Hepatocyte (in vitro differentiated cells): ENCODE measurements around the gene RETNLB. TPM values are rescaled to one million over a fixed set of nuclear protein-coding genes. Genes with fewer than 3 reads are reported as not detected.

Experiments used
- DNase-seq: peaks from one replicate; pipeline ENCODE4 v3.0.0-alpha.2; 2016; ENCODE audit warnings: low spot score
- H2AFZ ChIP-seq: fragments of 200-600 bp; sonication (generic); 2 replicates; pipeline ENCODE4 v1.6.0; 2016; ENCODE audit warnings: antibody characterized with exemption, mild to moderate bottlenecking
- H3K27ac ChIP-seq: fragments of 200-600 bp; sonication (generic); 2 replicates; pipeline ENCODE4 v1.5.1; 2016; ENCODE audit warnings: mild to moderate bottlenecking
- H3K27me3 ChIP-seq: fragments of 200-600 bp; sonication (generic); 2 replicates; pipeline ENCODE4 v1.6.1; 2016
- H3K36me3 ChIP-seq: fragments of 200-600 bp; sonication (generic); replicated peaks from 2 replicates; pipeline ENCODE4 v1.5.1; 2016; ENCODE audit warnings: low read depth; ENCODE audit not compliant: insufficient read depth
- H3K4me1 ChIP-seq: fragments of 200-600 bp; sonication (generic); 2 replicates; pipeline ENCODE4 v1.5.1; 2016; ENCODE audit warnings: mild to moderate bottlenecking, moderate library complexity; ENCODE audit not compliant: insufficient read depth
- H3K4me2 ChIP-seq: fragments of 200-600 bp; sonication (generic); 2 replicates; pipeline ENCODE4 v1.6.0; 2016
- H3K4me3 ChIP-seq: fragments of 200-600 bp; sonication (generic); 2 replicates; pipeline ENCODE4 v1.5.1; 2016; ENCODE audit warnings: mild to moderate bottlenecking
- H3K79me2 ChIP-seq: fragments of 200-600 bp; sonication (generic); 2 replicates; pipeline ENCODE4 v1.6.0; 2017; ENCODE audit warnings: mild to moderate bottlenecking
- H3K9me2 ChIP-seq: fragments of 200-600 bp; sonication (generic); replicated peaks from 2 replicates; pipeline ENCODE4 v1.6.0; 2017; ENCODE audit warnings: mild to moderate bottlenecking; ENCODE audit not compliant: insufficient read depth
- H3K9me3 ChIP-seq: fragments of 200-600 bp; sonication (generic); 2 replicates; pipeline ENCODE4 v1.5.1; 2016; ENCODE audit warnings: low read depth, mild to moderate bottlenecking
- H4K20me1 ChIP-seq: fragments of 200-600 bp; sonication (generic); 2 replicates; pipeline ENCODE4 v1.6.0; 2016; ENCODE audit warnings: mild to moderate bottlenecking; ENCODE audit not compliant: insufficient read depth, poor library complexity, severe bottlenecking
- CTCF ChIP-seq: fragments of 200-600 bp; sonication (generic); IDR thresholded peaks from 2 replicates; pipeline ENCODE4 v1.5.1; 2016; ENCODE audit warnings: antibody characterized with exemption, mild to moderate bottlenecking; ENCODE audit not compliant: poor library complexity
- EZH2 ChIP-seq: fragments of 200-600 bp; sonication (generic); IDR thresholded peaks from 2 replicates; pipeline ENCODE4 v1.6.1; 2016; ENCODE audit warnings: antibody characterized with exemption, mild to moderate bottlenecking, borderline replicate concordance
- EZH2phosphoT487 ChIP-seq: fragments of 200-600 bp; sonication (generic); IDR thresholded peaks from one replicate; pipeline ENCODE4 v1.6.1; 2018; ENCODE audit warnings: antibody characterized with exemption, mild to moderate bottlenecking, low read depth, moderate library complexity; ENCODE audit not compliant: unreplicated experiment, severe bottlenecking
- WGBS: methylation state at CpG from one replicate; pipeline ENCODE4 v1.1.6; 2016; ENCODE audit warnings: low lambda C conversion rate; ENCODE audit errors: missing lambda C conversion rate; 5-methylcytosine and 5-hydroxymethylcytosine counted together
- polyA plus RNA-seq: library from polyadenylated mRNA; unstranded; fragments of >200 nt; fragmentation: Nextera tagmentation; extraction: Ambion mirVana; gene quantifications from 2 replicates; pipeline ENCODE4 v1.2.1, GENCODE V29; 2016
- total RNA-seq: library from RNA; depleted of rRNA; stranded (reverse); fragments of >200 nt; gene quantifications from 2 replicates; pipeline ENCODE4 v1.2.3, GENCODE V29; 2014

The RETNLB gene
- total RNA-seq: not detected in 2 replicates
- polyA plus RNA-seq: not detected in 2 replicates

DNA sequence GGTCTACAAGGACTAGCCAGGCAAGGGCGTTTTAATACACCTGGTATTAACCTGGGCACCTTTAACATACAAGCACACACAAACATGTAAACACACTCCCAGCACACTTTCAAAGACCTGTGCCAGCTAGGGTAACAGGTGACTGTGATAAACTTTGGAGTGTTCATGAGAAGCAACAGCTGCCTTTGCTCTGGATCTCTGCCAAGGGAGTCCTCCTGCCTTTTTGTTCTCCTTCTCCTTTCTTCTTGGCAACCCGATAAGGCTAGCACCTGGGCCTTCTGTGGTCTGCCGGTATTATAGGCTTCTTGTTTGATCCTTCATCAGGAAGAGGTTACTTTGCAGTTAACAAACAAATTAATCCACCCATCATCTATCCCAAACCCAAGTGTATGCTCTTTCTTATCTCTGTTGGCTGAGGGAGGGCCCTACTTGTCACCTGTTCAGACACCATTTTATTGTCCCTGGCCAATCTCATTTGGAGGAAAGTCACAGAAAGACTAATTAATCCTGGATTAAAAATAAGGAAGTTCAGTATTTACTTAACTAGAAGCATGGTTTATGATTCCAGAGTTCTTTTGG, at the start of gene RETNLB:
RETNLB (minus strand) TSS at position 7 of the 579 bp plus-strand sequence. CDS start 225 bp downstream, outside the sequence.
- H3K4me2 ChIP-seq: no peak within 1 kb of the TSS
- no peaks in the 10 kb centered on the region for H3K27me3 ChIP-seq
- TF ChIP-seq EZH2phosphoT487 (no peak), EZH2 (no peak), CTCF (no peak)
- H3K4me3 ChIP-seq: no peak within 1 kb of the TSS
- no peaks in the 10 kb centered on the region for H3K9me2 ChIP-seq
- no peaks in the 10 kb centered on the region for H3K4me1 ChIP-seq
- no peak within 1 kb of the TSS for H3K27ac ChIP-seq
- no peak within 1 kb of the TSS for H2AFZ ChIP-seq
- no peaks in the 10 kb centered on the region for H3K79me2 ChIP-seq
- 57% methylated on average over 3 of the region's 3 CpGs for WGBS
- peak; percentile 10 for DNase-seq
- H3K36me3 ChIP-seq: no peaks in the 10 kb centered on the region
- H4K20me1 ChIP-seq: no peaks in the 10 kb centered on the region
- no peaks in the 10 kb centered on the region for H3K9me3 ChIP-seq

- no peaks in the 10 kb centered on the region for H3K9me2 ChIP-seq
- no peak overlapping the region for H3K4me3 ChIP-seq
- no peaks in the 10 kb centered on the region for H3K36me3 ChIP-seq
- H3K4me2 ChIP-seq: no peak overlapping the region
- 84% methylated on average over 4 of the region's 4 CpGs for WGBS
- H4K20me1 ChIP-seq: no peaks in the 10 kb centered on the region
- no peaks in the 10 kb centered on the region for H3K27me3 ChIP-seq
- no peaks in the 10 kb centered on the region for H3K79me2 ChIP-seq
- H3K4me1 ChIP-seq: no peaks in the 10 kb centered on the region
- H2AFZ ChIP-seq: no peak overlapping the region
- no peak for TF ChIP-seq EZH2phosphoT487
- DNase-seq: no peak
- no peaks in the 10 kb centered on the region for H3K9me3 ChIP-seq
- no peak overlapping the region for H3K27ac ChIP-seq
Measured at GRCh38 chr3:108806316-108806715, 49.1 kb upstream of the RETNLB start.

DNA sequence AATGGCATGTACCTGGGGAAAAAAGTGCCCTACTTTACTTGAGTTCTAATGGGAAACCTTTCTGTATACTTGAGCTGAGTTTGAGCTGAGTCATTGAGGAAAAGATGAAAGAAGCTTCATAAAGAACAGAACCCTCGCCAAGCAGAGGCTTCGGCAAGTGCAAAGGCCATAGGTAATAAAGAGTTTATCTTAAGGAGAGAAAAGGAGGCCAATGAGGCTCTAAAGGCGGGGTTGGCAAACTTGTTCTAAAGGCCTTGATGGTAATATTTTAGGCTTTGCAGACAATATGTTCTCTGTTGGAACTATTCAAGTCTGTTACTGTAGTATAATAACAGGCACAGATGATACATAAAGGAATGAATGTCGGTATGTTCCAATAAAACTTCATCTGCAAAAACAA, 47.8 kb upstream of the RETNLB start:
- Histone ChIP-seq H3K9me2 (no peaks in the 10 kb centered on the region), H2AFZ (no peak overlapping the region), H3K27ac (no peak overlapping the region), H3K4me2 (no peak overlapping the region), H3K9me3 (no peaks in the 10 kb centered on the region), H3K79me2 (no peaks in the 10 kb centered on the region), H3K36me3 (no peaks in the 10 kb centered on the region), H3K27me3 (no peaks in the 10 kb centered on the region), H3K4me3 (no peak overlapping the region), H4K20me1 (no peaks in the 10 kb centered on the region), H3K4me1 (no peaks in the 10 kb centered on the region)
- peak; percentile 30 for DNase-seq
- 66% methylated on average over 4 of the region's 4 CpGs for WGBS
- TF ChIP-seq EZH2: no peak
- TF ChIP-seq EZH2phosphoT487: no peak
- no peak for TF ChIP-seq CTCF

DNA sequence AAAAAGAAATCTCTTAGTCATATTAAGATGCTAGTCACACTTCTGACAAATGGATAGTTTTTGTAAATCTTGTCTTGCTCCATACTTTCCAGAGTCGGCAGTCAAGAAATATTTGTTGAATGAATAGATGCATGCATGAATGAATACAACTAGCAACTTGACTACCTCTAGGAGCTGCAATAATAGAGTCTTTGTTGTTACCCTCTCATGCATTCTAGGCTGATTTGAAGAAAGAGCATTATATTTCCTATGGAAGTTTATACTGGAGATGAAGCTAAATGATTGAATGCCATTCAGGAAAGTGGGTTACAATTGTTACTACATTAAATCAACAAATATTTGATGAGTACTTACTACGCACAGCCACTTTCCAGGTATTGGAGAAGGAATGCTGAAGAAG, 47.2 kb upstream of the RETNLB start:
- 93% methylated on average over 2 of the region's 2 CpGs for WGBS

More for the DNA sequence above, 47.2 kb upstream of the RETNLB start:
- Histone ChIP-seq H3K27me3 (no peaks in the 10 kb centered on the region), H3K27ac (no peak overlapping the region), H4K20me1 (no peaks in the 10 kb centered on the region), H3K9me3 (no peaks in the 10 kb centered on the region), H3K9me2 (no peaks in the 10 kb centered on the region), H3K4me3 (no peak overlapping the region), H2AFZ (no peak overlapping the region), H3K36me3 (no peaks in the 10 kb centered on the region), H3K4me1 (no peaks in the 10 kb centered on the region), H3K79me2 (no peaks in the 10 kb centered on the region), H3K4me2 (no peak overlapping the region)
- TF ChIP-seq EZH2phosphoT487: no peak
- no peak for TF ChIP-seq CTCF
- no peak for TF ChIP-seq EZH2
- DNase-seq: no peak
